Measurements from ENCODE around the gene NKAIN2.
"Not testable (repeated sequence)": the region's sequence is repeated elsewhere in the genome, so short reads cannot be mapped to it uniquely, and the experiment has no call there.

Gene NKAIN2

GRCh38 chr6:124090491-124090890 lies 286.8 kb downstream of the NKAIN2 start:
- DNase-seq (ENCODE audit: low read depth), result no peak

- no peak for DNase-seq (ENCODE audit: low read depth)
Observed at GRCh38 chr6:124099520-124099919, 295.9 kb downstream of the NKAIN2 start.

GRCh38 chr6:124110514-124110913 lies 306.8 kb downstream of the NKAIN2 start:
- no peak for DNase-seq (ENCODE audit: low read depth)

GRCh38 chr6:124119596-124119995 lies 315.9 kb downstream of the NKAIN2 start:
- no peak for DNase-seq (ENCODE audit: low read depth)

GRCh38 chr6:124123617-124124209 lies 320.0 kb downstream of the NKAIN2 start:
- peak; percentile 16 for DNase-seq (ENCODE audit: low read depth)

- peak; percentile 85 for DNase-seq (ENCODE audit: low read depth)
Observed at GRCh38 chr6:124131259-124131658, 327.6 kb downstream of the NKAIN2 start.

GRCh38 chr6:124131779-124132178 lies 328.1 kb downstream of the NKAIN2 start:
- DNase-seq (ENCODE audit: low read depth), result no peak

GRCh38 chr6:124132256-124132655 lies 328.6 kb downstream of the NKAIN2 start:
- peak; percentile 43 for DNase-seq (ENCODE audit: low read depth)

GRCh38 chr6:124142852-124143251 lies 339.2 kb downstream of the NKAIN2 start:
- no peak for DNase-seq (ENCODE audit: low read depth)

GRCh38 chr6:124143435-124143834 lies 339.8 kb downstream of the NKAIN2 start:
- DNase-seq (ENCODE audit: low read depth), result no peak

- DNase-seq (ENCODE audit: low read depth), result no peak
Observed at GRCh38 chr6:124147621-124148020, 344.0 kb downstream of the NKAIN2 start.

- no peak for DNase-seq (ENCODE audit: low read depth)
Observed at GRCh38 chr6:124148236-124148957, 344.7 kb downstream of the NKAIN2 start.

GRCh38 chr6:124149646-124150045 lies 346.0 kb downstream of the NKAIN2 start:
- DNase-seq (ENCODE audit: low read depth), result no peak

- DNase-seq (ENCODE audit: low read depth), result no peak
Observed at GRCh38 chr6:124158024-124158423, 354.4 kb downstream of the NKAIN2 start.

- DNase-seq (ENCODE audit: low read depth), result no peak
Observed at GRCh38 chr6:124163676-124164075, 360.0 kb downstream of the NKAIN2 start.

- DNase-seq (ENCODE audit: low read depth), result no peak
Observed at GRCh38 chr6:124164343-124164742, 360.7 kb downstream of the NKAIN2 start.

GRCh38 chr6:124167249-124167648 lies 363.6 kb downstream of the NKAIN2 start:
- DNase-seq (ENCODE audit: low read depth), result not testable (repeated sequence)

GRCh38 chr6:124190256-124190655 lies 386.6 kb downstream of the NKAIN2 start:
- no peak for DNase-seq (ENCODE audit: low read depth)

GRCh38 chr6:124193132-124193531 lies 389.5 kb downstream of the NKAIN2 start:
- DNase-seq (ENCODE audit: low read depth), result no peak

GRCh38 chr6:124197148-124197547 lies 393.5 kb downstream of the NKAIN2 start:
- DNase-seq (ENCODE audit: low read depth), result no peak

GRCh38 chr6:124199286-124199685 lies 395.6 kb downstream of the NKAIN2 start:
- no peak for DNase-seq (ENCODE audit: low read depth)

- no peak for DNase-seq (ENCODE audit: low read depth)
Observed at GRCh38 chr6:124200661-124201060, 397.0 kb downstream of the NKAIN2 start.

- DNase-seq (ENCODE audit: low read depth), result peak; percentile 90
Observed at GRCh38 chr6:124203101-124203811, 399.6 kb downstream of the NKAIN2 start.

Data from iris pigment epithelial cell (primary cell).